AG04450 (cell line): Measurements from ENCODE around the gene CKM. TPM values are rescaled to one million over a fixed set of nuclear protein-coding genes. Genes with fewer than 3 reads are reported as not detected.

ENCODE experiments used
- CTCF ChIA-PET: fragments of 300-600, 350-600 bp; formaldehyde crosslinking; extraction: SDS; loops from one replicate; lab custom pipeline; 2022; ENCODE audit warnings: antibody characterized with exemption, inconsistent platforms; lab: Charles Lee
- POLR2A ChIA-PET: fragments of 350-600 bp; formaldehyde crosslinking; extraction: SDS; loops from one replicate; lab custom pipeline; 2021; ENCODE audit warnings: antibody characterized with exemption, inconsistent platforms; lab: Yijun Ruan, JAX
- DNase-seq: peaks from one replicate; pipeline ENCODE4 v3.0.0-alpha.2; 2011; ENCODE audit warnings: low read depth, low spot score
- H3K27ac ChIP-seq: one replicate; pipeline ENCODE4 v1.5.1; 2012; ENCODE audit warnings: low read depth, low read length, control low read depth
- H3K27me3 ChIP-seq: one replicate; pipeline ENCODE4 v1.6.0; 2012; ENCODE audit warnings: low read length; ENCODE audit not compliant: control insufficient read depth, insufficient read depth
- H3K4me3 ChIP-seq: 2 replicates; pipeline ENCODE4 v1.5.1; 2011; ENCODE audit warnings: mild to moderate bottlenecking, low read depth, low read length, control low read depth
- H3K9me3 ChIP-seq: 2 replicates; pipeline ENCODE4 v1.5.1; 2012; ENCODE audit warnings: low read length; ENCODE audit not compliant: control insufficient read depth, insufficient read depth
- polyA minus RNA-seq: library from RNA; depleted of rRNA, polyadenylated mRNA; stranded (reverse); fragments of >200 nt; gene quantifications from 2 replicates; pipeline ENCODE4 v1.2.3, GENCODE V29; 2011; rRNA and poly(A)+ RNA removed
- polyA plus RNA-seq: library from polyadenylated mRNA; depleted of rRNA; stranded (reverse); fragments of >200 nt; gene quantifications from 2 replicates; pipeline ENCODE4 v1.2.3, GENCODE V29; 2011; rRNA removed
- TF ChIP-seq, protein P1 (sequence below): IDR thresholded peaks from 2 replicates; pipeline ENCODE4 v1.5.1; 2011; ENCODE audit warnings: low read depth, low read length, control low read depth, inconsistent platforms

CKM gene
- polyA plus RNA-seq, result not detected in 2 replicates
- polyA minus RNA-seq, result 0.18 TPM in 1 of 2 replicates, not detected in the other

DNA sequence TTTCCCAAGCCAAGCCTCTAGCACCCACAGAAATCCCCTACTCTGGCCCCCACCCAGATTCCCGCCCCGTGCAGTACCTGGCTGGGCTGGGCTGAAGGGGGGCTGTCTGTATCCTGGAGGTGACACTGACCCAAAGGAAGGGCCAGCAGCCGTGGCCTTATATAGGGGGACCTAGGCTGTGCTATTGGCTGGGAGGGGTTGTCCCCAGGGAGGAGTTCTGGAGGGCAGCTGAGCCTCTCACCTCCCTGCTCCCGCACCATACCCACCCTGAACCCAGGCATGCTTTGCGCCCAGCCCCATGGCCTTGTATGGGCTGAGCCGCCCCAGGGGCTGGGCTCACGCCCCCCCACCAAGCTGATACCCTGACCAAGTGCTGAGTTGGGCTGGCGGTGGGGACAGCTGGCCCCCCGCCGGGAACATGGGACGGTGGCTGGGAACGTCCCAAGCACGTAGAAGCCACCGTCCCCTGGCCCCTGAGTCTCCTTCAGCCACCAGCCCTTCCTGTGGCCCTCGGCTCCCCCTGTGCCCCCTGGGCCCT lies at the start of gene CKM:
TSS of gene CKM (minus strand) at position 132 of the 538 bp plus-strand sequence. CDS start 3,162 bp downstream, outside the sequence.
- CTCF ChIA-PET, result no interaction called here
- no peak for DNase-seq
- H3K27ac ChIP-seq, result no peak within 1 kb of the TSS
- H3K27me3 ChIP-seq, result peaks cover 24% of the 10 kb centered on the region
- peak within 1 kb of the TSS; percentile 41 for H3K4me3 ChIP-seq
- no peaks in the 10 kb centered on the region for H3K9me3 ChIP-seq
- POLR2A ChIA-PET, result interaction anchor here (0.6 to 0.7 kb wide), 2 partner anchors 10 to 47 kb away, joined by 3 read pairs; no protein-coding TSS in a partner anchor
- TF ChIP-seq, protein P1, sequence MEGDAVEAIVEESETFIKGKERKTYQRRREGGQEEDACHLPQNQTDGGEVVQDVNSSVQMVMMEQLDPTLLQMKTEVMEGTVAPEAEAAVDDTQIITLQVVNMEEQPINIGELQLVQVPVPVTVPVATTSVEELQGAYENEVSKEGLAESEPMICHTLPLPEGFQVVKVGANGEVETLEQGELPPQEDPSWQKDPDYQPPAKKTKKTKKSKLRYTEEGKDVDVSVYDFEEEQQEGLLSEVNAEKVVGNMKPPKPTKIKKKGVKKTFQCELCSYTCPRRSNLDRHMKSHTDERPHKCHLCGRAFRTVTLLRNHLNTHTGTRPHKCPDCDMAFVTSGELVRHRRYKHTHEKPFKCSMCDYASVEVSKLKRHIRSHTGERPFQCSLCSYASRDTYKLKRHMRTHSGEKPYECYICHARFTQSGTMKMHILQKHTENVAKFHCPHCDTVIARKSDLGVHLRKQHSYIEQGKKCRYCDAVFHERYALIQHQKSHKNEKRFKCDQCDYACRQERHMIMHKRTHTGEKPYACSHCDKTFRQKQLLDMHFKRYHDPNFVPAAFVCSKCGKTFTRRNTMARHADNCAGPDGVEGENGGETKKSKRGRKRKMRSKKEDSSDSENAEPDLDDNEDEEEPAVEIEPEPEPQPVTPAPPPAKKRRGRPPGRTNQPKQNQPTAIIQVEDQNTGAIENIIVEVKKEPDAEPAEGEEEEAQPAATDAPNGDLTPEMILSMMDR, result no peak

DNA sequence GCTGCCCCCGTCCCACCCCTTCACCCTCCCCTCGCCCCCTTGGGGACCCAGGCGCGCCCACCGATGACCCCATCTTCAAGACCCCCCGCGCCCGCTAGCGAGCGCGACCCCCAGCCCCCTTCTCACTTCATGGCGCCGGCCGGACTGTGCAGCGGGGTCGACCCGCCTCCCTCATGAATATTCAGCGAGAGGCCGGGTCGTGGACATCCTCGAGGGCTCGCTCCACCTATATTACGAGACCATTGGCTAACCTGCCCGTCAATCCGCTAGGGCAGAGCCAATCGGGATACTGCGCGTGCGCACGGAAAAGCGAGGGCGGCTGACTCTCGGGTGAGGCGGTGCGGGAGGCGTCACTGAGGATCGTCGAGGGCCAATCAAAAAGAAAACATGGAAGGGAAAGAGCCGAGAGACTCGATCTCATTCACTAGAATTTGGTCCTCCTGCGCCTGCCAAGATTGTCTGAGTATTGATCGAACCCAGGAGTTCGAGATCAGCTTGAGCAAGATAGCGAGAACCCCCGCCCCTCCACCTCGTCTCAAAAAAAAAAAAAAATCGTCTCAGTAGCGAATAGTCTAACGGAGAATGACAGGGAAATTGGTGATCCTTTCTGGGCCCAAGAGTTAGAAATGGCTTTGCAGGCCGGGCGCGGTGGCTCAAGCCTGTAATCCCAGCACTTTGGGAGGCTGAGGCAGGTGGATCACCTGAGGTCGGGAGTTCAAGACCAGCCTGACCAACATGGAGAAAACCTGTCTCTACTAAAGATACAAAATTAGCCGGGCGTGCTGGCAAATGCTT lies 47.9 kb upstream of the CKM start, which contains the start of gene ERCC2:
TSS of gene ERCC2 (minus strand) at position 164 of the 795 bp plus-strand sequence. CDS start at position 131, 33 bp downstream.
- ChIA-PET CTCF (no interaction called here), POLR2A (interaction anchor here (0.7 kb wide), 1 partner anchor 41 kb away, joined by 4 read pairs; no protein-coding TSS in a partner anchor)
- TF ChIP-seq, protein P1, result no peak
- Histone ChIP-seq H3K4me3 (peak within 1 kb of the TSS; percentile 78), H3K27me3 (no peaks in the 10 kb centered on the region), H3K9me3 (no peaks in the 10 kb centered on the region; the same call in 1 of the 2 replicates), H3K27ac (peak within 1 kb of the TSS; percentile 73)
- DNase-seq, result peak; percentile 98

DNA sequence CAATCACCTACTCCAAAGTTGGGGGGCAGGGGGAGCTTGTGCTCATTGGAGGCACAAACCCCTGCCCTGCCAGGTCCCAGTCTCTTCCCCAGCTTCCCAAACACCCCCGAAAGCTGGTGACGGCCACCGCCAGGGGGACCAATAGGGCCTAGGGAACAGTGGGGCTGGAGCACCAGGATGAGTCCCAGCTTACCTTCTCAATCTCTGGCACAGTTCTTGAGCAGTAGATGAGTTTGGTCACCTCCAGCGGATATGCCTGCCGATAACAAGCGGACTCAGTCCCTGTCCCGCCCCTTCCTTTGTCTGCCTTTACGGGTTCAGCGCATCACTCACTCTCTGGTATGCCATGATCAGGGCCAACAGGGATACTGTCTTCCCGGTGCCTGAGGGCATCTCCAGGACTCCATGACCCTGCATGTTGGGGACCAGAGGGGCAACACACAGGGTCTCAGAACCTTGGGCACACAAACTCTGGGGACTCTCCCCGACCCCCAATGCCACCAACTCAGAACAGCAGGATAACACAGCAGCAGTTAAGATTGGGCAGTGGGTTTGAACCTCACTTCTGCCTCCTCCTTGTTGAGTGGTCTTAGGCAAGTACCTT lies 46.2 kb upstream of the CKM start:
- H3K4me3 ChIP-seq, result peak overlapping the region; percentile 15
- no peak for DNase-seq
- no peaks in the 10 kb centered on the region; the same call in 1 of the 2 replicates for H3K9me3 ChIP-seq
- ChIA-PET CTCF (no interaction called here), POLR2A (no interaction called here)
- no peak overlapping the region for H3K27ac ChIP-seq
- no peaks in the 10 kb centered on the region for H3K27me3 ChIP-seq
- TF ChIP-seq, protein P1, result no peak

DNA sequence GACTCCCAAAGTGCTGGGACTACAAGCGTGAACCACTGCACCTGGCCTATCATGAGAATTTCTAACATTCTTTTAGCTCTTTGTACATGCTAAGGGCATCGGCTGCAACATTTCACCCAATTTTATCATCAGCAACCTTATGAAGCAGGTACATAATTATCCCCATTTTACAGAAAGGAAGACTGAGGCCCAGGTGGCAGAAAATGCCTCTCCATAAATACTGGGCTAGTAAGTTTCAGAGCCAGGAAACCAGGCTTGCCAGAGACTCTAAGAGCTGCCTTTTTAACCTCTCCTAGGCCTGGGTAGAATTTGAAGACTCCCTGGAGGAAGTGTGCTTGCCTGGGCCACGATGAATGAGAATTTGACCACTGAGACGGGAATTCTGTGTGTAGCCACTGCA lies 45.5 kb upstream of the CKM start:
- Histone ChIP-seq H3K27me3 (no peaks in the 10 kb centered on the region), H3K9me3 (no peaks in the 10 kb centered on the region; the same call in 1 of the 2 replicates), H3K27ac (no peak overlapping the region), H3K4me3 (no peak overlapping the region)
- ChIA-PET POLR2A (no interaction called here), CTCF (no interaction called here)
- DNase-seq, result no peak
- TF ChIP-seq, protein P1, result no peak
